ENCODE measurements around the gene CR2.

DNA sequence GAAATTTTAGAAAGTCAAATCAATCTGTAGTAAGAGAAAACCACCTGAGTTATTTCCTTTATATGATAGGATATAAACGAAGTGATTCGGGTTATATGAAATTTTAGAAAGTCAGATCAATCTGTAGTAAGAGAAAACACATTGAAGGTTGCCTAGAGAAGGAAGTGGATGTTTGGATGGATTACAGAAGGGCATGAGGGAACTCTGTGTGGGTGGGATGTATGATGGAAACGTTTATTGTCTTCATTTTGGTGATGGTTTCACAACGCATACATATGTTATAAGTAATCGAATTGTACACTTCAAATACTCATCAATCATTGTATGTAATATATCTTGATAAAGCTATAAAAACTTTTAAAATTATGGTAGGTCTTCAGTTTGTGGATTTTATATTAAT is 46.9 kb downstream of the CR2 start:
- TF ChIP-seq EP300 (IDR thresholded peaks at IDR 0.05; ENCODE audit: borderline replicate concordance in 1 of 2, low read depth in 1 of 2, low read length in 1 of 2) (no peak), GABPA (IDR thresholded peaks at IDR 0.05; ENCODE audit: low read depth) (no peak), TCF12 (IDR thresholded peaks at IDR 0.05) (no peak), MXI1 (IDR thresholded peaks at IDR 0.05; ENCODE audit: low read depth, low read length) (no peak), TAF1 (IDR thresholded peaks at IDR 0.05; ENCODE audit: borderline replicate concordance, low read depth, low read length) (no peak), RAD21 (IDR thresholded peaks at IDR 0.05; ENCODE audit: low read length) (no peak)
- TF ChIP-seq, protein P1, sequence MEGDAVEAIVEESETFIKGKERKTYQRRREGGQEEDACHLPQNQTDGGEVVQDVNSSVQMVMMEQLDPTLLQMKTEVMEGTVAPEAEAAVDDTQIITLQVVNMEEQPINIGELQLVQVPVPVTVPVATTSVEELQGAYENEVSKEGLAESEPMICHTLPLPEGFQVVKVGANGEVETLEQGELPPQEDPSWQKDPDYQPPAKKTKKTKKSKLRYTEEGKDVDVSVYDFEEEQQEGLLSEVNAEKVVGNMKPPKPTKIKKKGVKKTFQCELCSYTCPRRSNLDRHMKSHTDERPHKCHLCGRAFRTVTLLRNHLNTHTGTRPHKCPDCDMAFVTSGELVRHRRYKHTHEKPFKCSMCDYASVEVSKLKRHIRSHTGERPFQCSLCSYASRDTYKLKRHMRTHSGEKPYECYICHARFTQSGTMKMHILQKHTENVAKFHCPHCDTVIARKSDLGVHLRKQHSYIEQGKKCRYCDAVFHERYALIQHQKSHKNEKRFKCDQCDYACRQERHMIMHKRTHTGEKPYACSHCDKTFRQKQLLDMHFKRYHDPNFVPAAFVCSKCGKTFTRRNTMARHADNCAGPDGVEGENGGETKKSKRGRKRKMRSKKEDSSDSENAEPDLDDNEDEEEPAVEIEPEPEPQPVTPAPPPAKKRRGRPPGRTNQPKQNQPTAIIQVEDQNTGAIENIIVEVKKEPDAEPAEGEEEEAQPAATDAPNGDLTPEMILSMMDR (IDR thresholded peaks at IDR 0.05): no peak
- TF ChIP-seq, protein P2, sequence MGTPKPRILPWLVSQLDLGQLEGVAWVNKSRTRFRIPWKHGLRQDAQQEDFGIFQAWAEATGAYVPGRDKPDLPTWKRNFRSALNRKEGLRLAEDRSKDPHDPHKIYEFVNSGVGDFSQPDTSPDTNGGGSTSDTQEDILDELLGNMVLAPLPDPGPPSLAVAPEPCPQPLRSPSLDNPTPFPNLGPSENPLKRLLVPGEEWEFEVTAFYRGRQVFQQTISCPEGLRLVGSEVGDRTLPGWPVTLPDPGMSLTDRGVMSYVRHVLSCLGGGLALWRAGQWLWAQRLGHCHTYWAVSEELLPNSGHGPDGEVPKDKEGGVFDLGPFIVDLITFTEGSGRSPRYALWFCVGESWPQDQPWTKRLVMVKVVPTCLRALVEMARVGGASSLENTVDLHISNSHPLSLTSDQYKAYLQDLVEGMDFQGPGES (IDR thresholded peaks at IDR 0.05; ENCODE audit: low read depth, low read length): no peak
- TF ChIP-seq, protein P3, sequence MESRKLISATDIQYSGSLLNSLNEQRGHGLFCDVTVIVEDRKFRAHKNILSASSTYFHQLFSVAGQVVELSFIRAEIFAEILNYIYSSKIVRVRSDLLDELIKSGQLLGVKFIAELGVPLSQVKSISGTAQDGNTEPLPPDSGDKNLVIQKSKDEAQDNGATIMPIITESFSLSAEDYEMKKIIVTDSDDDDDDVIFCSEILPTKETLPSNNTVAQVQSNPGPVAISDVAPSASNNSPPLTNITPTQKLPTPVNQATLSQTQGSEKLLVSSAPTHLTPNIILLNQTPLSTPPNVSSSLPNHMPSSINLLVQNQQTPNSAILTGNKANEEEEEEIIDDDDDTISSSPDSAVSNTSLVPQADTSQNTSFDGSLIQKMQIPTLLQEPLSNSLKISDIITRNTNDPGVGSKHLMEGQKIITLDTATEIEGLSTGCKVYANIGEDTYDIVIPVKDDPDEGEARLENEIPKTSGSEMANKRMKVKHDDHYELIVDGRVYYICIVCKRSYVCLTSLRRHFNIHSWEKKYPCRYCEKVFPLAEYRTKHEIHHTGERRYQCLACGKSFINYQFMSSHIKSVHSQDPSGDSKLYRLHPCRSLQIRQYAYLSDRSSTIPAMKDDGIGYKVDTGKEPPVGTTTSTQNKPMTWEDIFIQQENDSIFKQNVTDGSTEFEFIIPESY (IDR thresholded peaks at IDR 0.05; ENCODE audit: borderline replicate concordance, low read depth): no peak
- TF ChIP-seq, protein P4, sequence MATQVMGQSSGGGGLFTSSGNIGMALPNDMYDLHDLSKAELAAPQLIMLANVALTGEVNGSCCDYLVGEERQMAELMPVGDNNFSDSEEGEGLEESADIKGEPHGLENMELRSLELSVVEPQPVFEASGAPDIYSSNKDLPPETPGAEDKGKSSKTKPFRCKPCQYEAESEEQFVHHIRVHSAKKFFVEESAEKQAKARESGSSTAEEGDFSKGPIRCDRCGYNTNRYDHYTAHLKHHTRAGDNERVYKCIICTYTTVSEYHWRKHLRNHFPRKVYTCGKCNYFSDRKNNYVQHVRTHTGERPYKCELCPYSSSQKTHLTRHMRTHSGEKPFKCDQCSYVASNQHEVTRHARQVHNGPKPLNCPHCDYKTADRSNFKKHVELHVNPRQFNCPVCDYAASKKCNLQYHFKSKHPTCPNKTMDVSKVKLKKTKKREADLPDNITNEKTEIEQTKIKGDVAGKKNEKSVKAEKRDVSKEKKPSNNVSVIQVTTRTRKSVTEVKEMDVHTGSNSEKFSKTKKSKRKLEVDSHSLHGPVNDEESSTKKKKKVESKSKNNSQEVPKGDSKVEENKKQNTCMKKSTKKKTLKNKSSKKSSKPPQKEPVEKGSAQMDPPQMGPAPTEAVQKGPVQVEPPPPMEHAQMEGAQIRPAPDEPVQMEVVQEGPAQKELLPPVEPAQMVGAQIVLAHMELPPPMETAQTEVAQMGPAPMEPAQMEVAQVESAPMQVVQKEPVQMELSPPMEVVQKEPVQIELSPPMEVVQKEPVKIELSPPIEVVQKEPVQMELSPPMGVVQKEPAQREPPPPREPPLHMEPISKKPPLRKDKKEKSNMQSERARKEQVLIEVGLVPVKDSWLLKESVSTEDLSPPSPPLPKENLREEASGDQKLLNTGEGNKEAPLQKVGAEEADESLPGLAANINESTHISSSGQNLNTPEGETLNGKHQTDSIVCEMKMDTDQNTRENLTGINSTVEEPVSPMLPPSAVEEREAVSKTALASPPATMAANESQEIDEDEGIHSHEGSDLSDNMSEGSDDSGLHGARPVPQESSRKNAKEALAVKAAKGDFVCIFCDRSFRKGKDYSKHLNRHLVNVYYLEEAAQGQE (IDR thresholded peaks at IDR 0.05; ENCODE audit: low read depth, low read length): no peak

Measured in SK-N-SH (cell line).